ENCODE data around the gene ATP13A2.

DNA sequence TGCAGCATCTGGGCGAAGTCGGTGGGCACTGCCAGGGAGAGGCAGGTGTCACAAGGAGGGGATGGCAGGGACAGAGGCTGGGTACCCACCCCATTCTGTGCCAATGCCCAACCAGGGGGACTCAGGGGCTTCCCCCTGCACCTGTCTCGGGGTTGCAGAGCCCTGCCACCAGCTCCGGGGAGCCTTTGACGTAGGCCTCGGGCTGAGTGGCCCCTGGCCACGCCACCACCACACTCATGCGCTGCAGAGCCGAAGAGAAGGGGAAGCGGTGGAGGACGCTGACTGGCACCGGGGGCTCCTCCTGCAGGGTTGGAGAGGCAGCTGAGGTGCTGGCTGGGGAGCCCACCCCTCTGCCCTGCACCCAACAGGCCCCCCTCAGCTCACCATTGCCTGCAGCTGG, 19.6 kb downstream of the ATP13A2 start:
- TF ChIP-seq, protein P1, sequence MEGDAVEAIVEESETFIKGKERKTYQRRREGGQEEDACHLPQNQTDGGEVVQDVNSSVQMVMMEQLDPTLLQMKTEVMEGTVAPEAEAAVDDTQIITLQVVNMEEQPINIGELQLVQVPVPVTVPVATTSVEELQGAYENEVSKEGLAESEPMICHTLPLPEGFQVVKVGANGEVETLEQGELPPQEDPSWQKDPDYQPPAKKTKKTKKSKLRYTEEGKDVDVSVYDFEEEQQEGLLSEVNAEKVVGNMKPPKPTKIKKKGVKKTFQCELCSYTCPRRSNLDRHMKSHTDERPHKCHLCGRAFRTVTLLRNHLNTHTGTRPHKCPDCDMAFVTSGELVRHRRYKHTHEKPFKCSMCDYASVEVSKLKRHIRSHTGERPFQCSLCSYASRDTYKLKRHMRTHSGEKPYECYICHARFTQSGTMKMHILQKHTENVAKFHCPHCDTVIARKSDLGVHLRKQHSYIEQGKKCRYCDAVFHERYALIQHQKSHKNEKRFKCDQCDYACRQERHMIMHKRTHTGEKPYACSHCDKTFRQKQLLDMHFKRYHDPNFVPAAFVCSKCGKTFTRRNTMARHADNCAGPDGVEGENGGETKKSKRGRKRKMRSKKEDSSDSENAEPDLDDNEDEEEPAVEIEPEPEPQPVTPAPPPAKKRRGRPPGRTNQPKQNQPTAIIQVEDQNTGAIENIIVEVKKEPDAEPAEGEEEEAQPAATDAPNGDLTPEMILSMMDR (conservative IDR thresholded peaks at IDR 0.05; ENCODE audit: low read depth, low read length), result no peak
- TF ChIP-seq EZH2 (IDR thresholded peaks at IDR 0.05; ENCODE audit: borderline replicate concordance, low read depth, low read length, poor library complexity, severe bottlenecking), result no peak

All from A673 (cell line).